GM23248 (cell line): ENCODE data around the gene SACM1L. TPM values are rescaled to one million over a fixed set of nuclear protein-coding genes. Genes with fewer than 3 reads are reported as not detected.
"Not testable (repeated sequence)": the region's sequence is repeated elsewhere in the genome, so short reads cannot be mapped to it uniquely, and the experiment has no call there.

Experiments
- DNase-seq: peaks from one replicate; pipeline ENCODE4 v3.0.0-alpha.2; 2015
- H2AFZ ChIP-seq: fragments of 200-600 bp; sonication (generic); 2 replicates; pipeline ENCODE4 v1.6.1; 2016; ENCODE audit warnings: antibody characterized with exemption
- H3F3A ChIP-seq: fragments of 200-600 bp; sonication (generic); 2 replicates; pipeline ENCODE4 v1.6.1; 2016; ENCODE audit warnings: mild to moderate bottlenecking, antibody characterized with exemption, mixed run types; ENCODE audit not compliant: insufficient read depth
- H3K27ac ChIP-seq: fragments of 200-600 bp; sonication (generic); 2 replicates; pipeline ENCODE4 v1.5.1; 2016; ENCODE audit warnings: mild to moderate bottlenecking
- H3K27me3 ChIP-seq: fragments of 200-600 bp; sonication (generic); replicated peaks from 2 replicates; pipeline ENCODE4 v1.6.1; 2016; ENCODE audit warnings: mild to moderate bottlenecking; ENCODE audit not compliant: insufficient read depth
- H3K36me3 ChIP-seq: fragments of 200-600 bp; sonication (generic); 2 replicates; pipeline ENCODE4 v1.6.1; 2016; ENCODE audit warnings: low read depth, mild to moderate bottlenecking
- H3K4me1 ChIP-seq: fragments of 200-600 bp; sonication (generic); 2 replicates; pipeline ENCODE4 v1.6.1; 2016; ENCODE audit warnings: mild to moderate bottlenecking; ENCODE audit not compliant: insufficient read depth
- H3K4me2 ChIP-seq: fragments of 200-600 bp; sonication (generic); one replicate; pipeline ENCODE4 v1.6.1; 2016; ENCODE audit warnings: mild to moderate bottlenecking; ENCODE audit not compliant: unreplicated experiment
- H3K4me3 ChIP-seq: fragments of 200-600 bp; sonication (generic); 2 replicates; pipeline ENCODE4 v1.5.1; 2016; ENCODE audit warnings: mild to moderate bottlenecking
- H3K79me2 ChIP-seq: fragments of 200-600 bp; sonication (generic); 2 replicates; pipeline ENCODE4 v1.6.1; 2016; ENCODE audit warnings: mild to moderate bottlenecking; ENCODE audit not compliant: insufficient read depth
- H3K9ac ChIP-seq: fragments of 200-600 bp; sonication (generic); 2 replicates; pipeline ENCODE4 v1.6.1; 2016; ENCODE audit warnings: mild to moderate bottlenecking
- H3K9me2 ChIP-seq: fragments of 200-600 bp; sonication (generic); 2 replicates; pipeline ENCODE4 v1.6.1; 2016; ENCODE audit warnings: mixed run types, mild to moderate bottlenecking, moderate library complexity; ENCODE audit not compliant: insufficient read depth
- H3K9me3 ChIP-seq: fragments of 200-600 bp; sonication (generic); one replicate; pipeline ENCODE4 v1.6.1; 2017; ENCODE audit warnings: low read depth
- H4K20me1 ChIP-seq: fragments of 200-600 bp; sonication (generic); 2 replicates; pipeline ENCODE4 v1.6.0; 2016; ENCODE audit not compliant: insufficient read depth
- EZH2 ChIP-seq: fragments of 200-600 bp; sonication (generic); IDR thresholded peaks from 2 replicates; pipeline ENCODE4 v1.6.1; 2018; ENCODE audit warnings: antibody characterized with exemption, mild to moderate bottlenecking; ENCODE audit not compliant: insufficient read depth, poor library complexity, severe bottlenecking
- EZH2phosphoT487 ChIP-seq: fragments of 200-600 bp; sonication (generic); IDR thresholded peaks from 2 replicates; pipeline ENCODE4 v1.6.1; 2018; ENCODE audit warnings: antibody characterized with exemption, moderate library complexity, mild to moderate bottlenecking, low read depth; ENCODE audit not compliant: insufficient read depth
- WGBS, 2 experiments: methylation state at CpG; one replicate each; pipeline ENCODE4 v1.1.6; 2015 to 2017; ENCODE audit warnings: low lambda C conversion rate in 2 of 2, low coverage in 1 of 2; ENCODE audit errors: missing lambda C conversion rate in 2 of 2; 5-methylcytosine and 5-hydroxymethylcytosine counted together
- in situ Hi-C: fragments of 300-500 bp; cut with MboI; formaldehyde crosslinking; loops from 2 replicates; pipeline ENCODE4 v1.15.0; 2020
- polyA plus RNA-seq: library from polyadenylated mRNA; unstranded; fragments of >200 nt; fragmentation: Nextera tagmentation; extraction: Ambion mirVana; gene quantifications from 2 replicates; pipeline ENCODE4 v1.2.1, GENCODE V29; 2016
- total RNA-seq: library from RNA; depleted of rRNA; stranded (reverse); fragments of >200 nt; shearing (Covaris generic); gene quantifications from 2 replicates; pipeline ENCODE4 v1.2.3, GENCODE V29; 2014

SACM1L gene
- total and polyA plus RNA-seq, 2 experiments from 2014 or later = 33.6 to 33.9 TPM

GRCh38 chr3:45691842-45692241 is 2.6 kb downstream of the SACM1L start:
- in situ Hi-C loops = no loop called here
- H3K4me2 ChIP-seq = peak overlapping the region; percentile 94
- no peak for DNase-seq
- H3K4me1 ChIP-seq = peaks cover 22% of the 10 kb centered on the region
- H3F3A ChIP-seq = peaks cover 19% of the 10 kb centered on the region
- no peak overlapping the region for H3K27ac ChIP-seq
- no peaks in the 10 kb centered on the region for H3K9me3 ChIP-seq
- TF ChIP-seq EZH2phosphoT487 = no peak
- TF ChIP-seq EZH2 = no peak
- H2AFZ ChIP-seq = no peak overlapping the region
- no peak overlapping the region for H3K4me3 ChIP-seq
- H3K9me2 ChIP-seq = no peaks in the 10 kb centered on the region
- H3K79me2 ChIP-seq = peaks cover 75% of the 10 kb centered on the region
- H3K36me3 ChIP-seq = peaks cover 5% of the 10 kb centered on the region; the same call in 1 of the 2 replicates
- H3K27me3 ChIP-seq = no peaks in the 10 kb centered on the region
- peaks cover 7% of the 10 kb centered on the region; the same call in 1 of the 2 replicates for H4K20me1 ChIP-seq
- H3K9ac ChIP-seq = peak overlapping the region; percentile 96; the same call in 1 of the 2 replicates
- 94 to 96% methylated on average over 2 of the region's 2 CpGs for WGBS, 2 experiments

GRCh38 chr3:45692866-45693265 is 3.7 kb downstream of the SACM1L start:
- Histone ChIP-seq H3K27ac (no peak overlapping the region), H3K9me3 (no peaks in the 10 kb centered on the region), H3K79me2 (peaks cover 85% of the 10 kb centered on the region), H3K4me3 (no peak overlapping the region), H2AFZ (no peak overlapping the region), H3K9me2 (no peaks in the 10 kb centered on the region), H4K20me1 (peaks cover 7% of the 10 kb centered on the region; the same call in 1 of the 2 replicates), H3K27me3 (no peaks in the 10 kb centered on the region), H3K4me1 (peaks cover 22% of the 10 kb centered on the region), H3F3A (peaks cover 19% of the 10 kb centered on the region), H3K4me2 (no peak overlapping the region), H3K9ac (no peak overlapping the region), H3K36me3 (peaks cover 5% of the 10 kb centered on the region; the same call in 1 of the 2 replicates)
- WGBS, 2 experiments = 96 to 99% methylated on average over 3 of the region's 3 CpGs
- no peak for DNase-seq
- TF ChIP-seq EZH2 = no peak
- TF ChIP-seq EZH2phosphoT487 = no peak
- in situ Hi-C loops = no loop called here

DNA sequence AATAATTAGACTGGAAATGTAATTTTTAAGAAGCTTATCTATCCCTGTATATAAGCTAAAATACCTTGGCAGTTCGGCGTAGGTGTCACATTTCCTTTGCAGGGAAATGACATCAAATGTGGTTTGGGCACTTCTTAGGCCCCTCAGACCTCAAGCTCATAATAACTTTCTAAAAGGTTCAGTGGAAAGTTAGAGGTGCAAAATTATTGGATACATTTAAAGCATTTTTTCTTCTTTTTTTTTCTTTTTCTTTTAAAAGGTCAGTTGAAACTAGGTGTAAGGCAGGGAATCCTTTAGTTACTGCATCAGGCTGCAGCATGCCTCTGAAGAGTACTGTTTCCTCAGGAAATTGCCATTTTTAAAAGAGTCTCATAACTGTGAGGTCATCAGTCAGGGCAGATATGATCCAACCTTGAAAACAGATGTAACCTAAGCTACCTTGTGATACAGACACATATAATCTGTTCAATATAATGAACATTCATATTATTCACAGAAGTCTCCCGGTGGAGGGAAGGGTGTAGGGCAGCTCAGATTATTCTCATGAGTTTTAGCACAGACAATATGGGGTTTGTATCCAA is 4.8 kb downstream of the SACM1L start:
- no peak overlapping the region for H2AFZ ChIP-seq
- H3K27ac ChIP-seq = no peak overlapping the region
- no peaks in the 10 kb centered on the region for H3K9me2 ChIP-seq
- in situ Hi-C loops = no loop called here
- peaks cover 22% of the 10 kb centered on the region for H3K4me1 ChIP-seq
- H3K79me2 ChIP-seq = peaks cover 97% of the 10 kb centered on the region
- peak; percentile 14 for DNase-seq
- no peak overlapping the region for H3K4me3 ChIP-seq
- 64 to 65% methylated on average over 3 of the region's 3 CpGs for WGBS, 2 experiments
- TF ChIP-seq EZH2phosphoT487 (no peak), EZH2 (no peak)
- H3K27me3 ChIP-seq = no peaks in the 10 kb centered on the region
- peaks cover 5% of the 10 kb centered on the region; the same call in 1 of the 2 replicates for H3K36me3 ChIP-seq
- H3K9me3 ChIP-seq = no peaks in the 10 kb centered on the region
- peaks cover 15% of the 10 kb centered on the region for H3F3A ChIP-seq
- peaks cover 7% of the 10 kb centered on the region; the same call in 1 of the 2 replicates for H4K20me1 ChIP-seq
- H3K9ac ChIP-seq = no peak overlapping the region
- no peak overlapping the region for H3K4me2 ChIP-seq

DNA sequence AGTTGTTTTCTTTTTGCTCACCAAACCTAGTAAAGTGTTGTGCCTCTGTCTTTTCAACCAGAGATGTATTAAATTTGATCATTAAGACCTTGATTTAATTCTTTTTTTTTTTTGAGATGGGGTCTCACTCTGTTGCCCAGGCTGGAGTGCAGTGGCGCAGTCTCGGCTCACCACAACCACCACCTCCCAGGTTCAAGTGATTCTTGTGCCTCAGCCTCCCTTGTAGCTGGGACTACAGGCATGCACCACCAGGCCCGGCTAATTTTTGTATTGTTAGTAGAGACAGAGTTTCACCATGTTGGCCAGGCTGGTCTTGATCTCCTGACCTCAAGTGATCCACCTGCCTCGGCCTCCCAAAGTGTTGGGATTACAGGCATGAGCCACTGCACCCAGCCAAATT is 6.0 kb downstream of the SACM1L start:
- H4K20me1 ChIP-seq, in situ Hi-C loops, H3K4me3 ChIP-seq, H3F3A ChIP-seq, H3K27ac ChIP-seq, DNase-seq, H3K9me2 ChIP-seq, H3K27me3 ChIP-seq, H3K36me3 ChIP-seq, H2AFZ ChIP-seq, H3K9me3 ChIP-seq, H3K9ac ChIP-seq, H3K4me2 ChIP-seq: not testable (repeated sequence)
- Histone ChIP-seq H3K79me2 (peaks cover 100% of the 10 kb centered on the region), H3K4me1 (peaks cover 22% of the 10 kb centered on the region)
- 97 to 99% methylated on average over 4 of the region's 4 CpGs for WGBS, 2 experiments
